A549 (cell line): ENCODE measurements around the gene EDIL3.

Experiments used
- CHD4 ChIP-seq: fragments of 200-600 bp; sonication (generic); IDR thresholded peaks from 2 replicates; pipeline ENCODE4 v1.6.1; 2016; ENCODE audit warnings: antibody characterized with exemption, mild to moderate bottlenecking, borderline replicate concordance
- MAX ChIP-seq: IDR thresholded peaks from 2 replicates; pipeline ENCODE4 v1.6.1; 2012
- POLR2A ChIP-seq: IDR thresholded peaks from 2 replicates; pipeline ENCODE4 v1.6.1; 2012; ENCODE audit warnings: mild to moderate bottlenecking, low read length
- TP53 ChIP-seq: fragments of 250-450 bp; sonication (Bioruptor Pico); IDR thresholded peaks from 2 replicates; pipeline ENCODE4 v1.5.0; 2021; ENCODE audit warnings: mild to moderate bottlenecking, moderate library complexity

GRCh38 chr5:84370176-84370575, 14.5 kb downstream of the EDIL3 start:
- no peak for TF ChIP-seq MAX
- no peak for TF ChIP-seq CHD4
- no peak for TF ChIP-seq POLR2A
- TF ChIP-seq TP53 (CRISPR knock-in tag), result no peak
